Liver (tissue), 9 donors: ENCODE data around the gene RBBP7. TPM values are rescaled to one million over a fixed set of nuclear protein-coding genes. Genes with fewer than 3 reads are reported as not detected.

ENCODE experiments used
- DNase-seq: peaks from one replicate; pipeline ENCODE4 v3.0.0-alpha.2; 2017; ENCODE audit warnings: low spot score
- H3K27ac ChIP-seq, 2 donors: one replicate each; pipeline ENCODE4 v1.7.0; 2013; ENCODE audit warnings: inconsistent platforms in 2 of 2, low read length in 2 of 2, control low read depth in 1 of 2, low read depth in 1 of 2, mild to moderate bottlenecking in 1 of 2
- H3K27me3 ChIP-seq, 4 donors: one replicate each; pipeline versions ENCODE4 v1.6.1 to v1.7.0; 2013; ENCODE audit warnings: low read length in 3 of 4, inconsistent platforms in 1 of 4, mild to moderate bottlenecking in 1 of 4, moderate library complexity in 1 of 4; ENCODE audit not compliant: control insufficient read depth in 4 of 4, insufficient read depth in 4 of 4
- H3K36me3 ChIP-seq, 4 donors: one replicate each; pipeline versions ENCODE4 v1.6.1 to v1.7.0; 2013; ENCODE audit warnings: low read length in 3 of 4, mild to moderate bottlenecking in 3 of 4, low read depth in 1 of 4, moderate library complexity in 1 of 4; ENCODE audit not compliant: control insufficient read depth in 4 of 4, insufficient read depth in 3 of 4
- H3K4me1 ChIP-seq, 4 donors: one replicate each; pipeline versions ENCODE4 v1.6.1 to v1.7.0; 2013; ENCODE audit warnings: low read length in 3 of 4, mild to moderate bottlenecking in 3 of 4, moderate library complexity in 1 of 4; ENCODE audit not compliant: control insufficient read depth in 4 of 4, insufficient read depth in 4 of 4
- H3K4me3 ChIP-seq, 3 donors: one replicate each; pipeline versions ENCODE4 v1.6.1 to v1.7.0; 2013; ENCODE audit warnings: low read length in 3 of 3, control low read depth in 1 of 3, low read depth in 1 of 3, mild to moderate bottlenecking in 1 of 3
- H3K9ac ChIP-seq, 2 donors: one replicate each; pipeline ENCODE4 v1.7.0; 2013; ENCODE audit warnings: low read length in 2 of 2, mild to moderate bottlenecking in 2 of 2, moderate library complexity in 2 of 2, control low read depth in 1 of 2, low read depth in 1 of 2
- H3K9me3 ChIP-seq, 4 donors: one replicate each; pipeline versions ENCODE4 v1.6.1 to v1.7.0; 2013; ENCODE audit warnings: low read length in 3 of 4; ENCODE audit not compliant: control insufficient read depth in 4 of 4
- EGR1 ChIP-seq, 2 donors: IDR thresholded peaks; 2 replicates each; pipeline ENCODE4 v1.6.1; 2016 to 2018; ENCODE audit warnings: antibody characterized with exemption in 2 of 2, low read depth in 2 of 2
- JUND ChIP-seq, 2 donors: IDR thresholded peaks; 2 replicates each; pipeline ENCODE4 v1.6.1; 2016; ENCODE audit warnings: antibody characterized with exemption in 2 of 2
- NR2F2 ChIP-seq: IDR thresholded peaks from 2 replicates; pipeline ENCODE4 v1.6.1; 2016; ENCODE audit warnings: antibody characterized with exemption
- RAD21 ChIP-seq, 2 donors: IDR thresholded peaks; 2 replicates each; pipeline ENCODE4 v1.6.1; 2016; ENCODE audit warnings: antibody characterized with exemption in 2 of 2, mild to moderate bottlenecking in 2 of 2
- SP1 ChIP-seq: IDR thresholded peaks from 2 replicates; pipeline ENCODE4 v1.6.1; 2018; ENCODE audit warnings: antibody characterized with exemption, mild to moderate bottlenecking
- TAF1 ChIP-seq: conservative IDR thresholded peaks from 2 replicates; pipeline ENCODE4 v1.6.1; 2016; ENCODE audit warnings: antibody characterized with exemption, mild to moderate bottlenecking
- WGBS: extraction: QIAGEN DNeasy Blood & Tissue Kit; methylation state at CpG from one replicate; pipeline ENCODE4 v1.1.7; 2013; 5-methylcytosine and 5-hydroxymethylcytosine counted together
- polyA plus RNA-seq, 2 donors: library from polyadenylated mRNA; stranded (reverse) in 1 of 2; unstranded in 1 of 2; fragments of 200-250 nt in 1 of 2; fragments of >200 nt in 1 of 2; fragmentation: Nextera tagmentation in 1 of 2; extraction: Ambion mirVana in 1 of 2; gene quantifications; one replicate each; pipeline versions ENCODE4 v1.2.1 to v1.2.3, GENCODE V29; 2013 to 2015
- total RNA-seq, 2 donors: library from RNA; depleted of rRNA; stranded (reverse); fragments of >200 nt; gene quantifications; one replicate each; pipeline ENCODE4 v1.2.3, GENCODE V29; 2014
- TF ChIP-seq, protein P1 (sequence below): IDR thresholded peaks from 2 replicates; pipeline ENCODE4 v1.6.1; 2016; ENCODE audit warnings: antibody characterized with exemption
- TF ChIP-seq, protein P2 (sequence below): IDR thresholded peaks from 2 replicates; pipeline ENCODE4 v1.6.1; 2016; ENCODE audit warnings: antibody characterized with exemption, mild to moderate bottlenecking
- TF ChIP-seq, protein P3 (sequence below): fragments of 150-350 bp; IDR thresholded peaks from 2 replicates; pipeline ENCODE4 v1.5.1; 2017; ENCODE audit warnings: improper control_type of control experiment, low read depth, low read length; ENCODE audit not compliant: missing input control
- TF ChIP-seq, protein P4 (sequence below): IDR thresholded peaks from 2 replicates; pipeline ENCODE4 v1.6.1; 2016; ENCODE audit warnings: antibody characterized with exemption
- donor health status: healthy.
- donor health status: healthy.
- donor health status: healthy.
- donor health status: healthy.
- donor health status: healthy.

Gene RBBP7
- total and polyA plus RNA-seq, 4 donors = 32.5 to 77.9 (median 35.5) TPM

DNA sequence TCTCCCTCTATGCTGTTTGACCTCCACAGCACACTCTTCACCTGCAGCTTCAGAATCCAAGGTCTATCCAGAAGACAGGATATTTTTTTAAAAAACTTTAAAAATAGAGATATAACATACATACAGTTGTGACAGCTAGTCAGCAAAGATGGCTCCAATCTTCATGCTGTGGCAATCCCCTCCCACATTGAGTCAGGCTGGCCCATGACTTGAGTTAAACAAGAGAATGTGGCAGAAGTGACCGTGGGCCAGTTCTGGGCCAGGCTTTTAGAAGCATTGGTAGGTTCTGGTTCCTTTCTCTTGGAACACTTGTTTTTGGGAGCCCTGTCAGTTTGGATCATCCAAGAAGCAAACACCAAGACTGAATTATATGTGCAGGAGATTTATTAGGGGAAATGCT, 40.2 kb upstream of the RBBP7 start:
- TF ChIP-seq, protein P1, sequence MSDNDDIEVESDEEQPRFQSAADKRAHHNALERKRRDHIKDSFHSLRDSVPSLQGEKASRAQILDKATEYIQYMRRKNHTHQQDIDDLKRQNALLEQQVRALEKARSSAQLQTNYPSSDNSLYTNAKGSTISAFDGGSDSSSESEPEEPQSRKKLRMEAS = no peak
- TF ChIP-seq, protein P2, sequence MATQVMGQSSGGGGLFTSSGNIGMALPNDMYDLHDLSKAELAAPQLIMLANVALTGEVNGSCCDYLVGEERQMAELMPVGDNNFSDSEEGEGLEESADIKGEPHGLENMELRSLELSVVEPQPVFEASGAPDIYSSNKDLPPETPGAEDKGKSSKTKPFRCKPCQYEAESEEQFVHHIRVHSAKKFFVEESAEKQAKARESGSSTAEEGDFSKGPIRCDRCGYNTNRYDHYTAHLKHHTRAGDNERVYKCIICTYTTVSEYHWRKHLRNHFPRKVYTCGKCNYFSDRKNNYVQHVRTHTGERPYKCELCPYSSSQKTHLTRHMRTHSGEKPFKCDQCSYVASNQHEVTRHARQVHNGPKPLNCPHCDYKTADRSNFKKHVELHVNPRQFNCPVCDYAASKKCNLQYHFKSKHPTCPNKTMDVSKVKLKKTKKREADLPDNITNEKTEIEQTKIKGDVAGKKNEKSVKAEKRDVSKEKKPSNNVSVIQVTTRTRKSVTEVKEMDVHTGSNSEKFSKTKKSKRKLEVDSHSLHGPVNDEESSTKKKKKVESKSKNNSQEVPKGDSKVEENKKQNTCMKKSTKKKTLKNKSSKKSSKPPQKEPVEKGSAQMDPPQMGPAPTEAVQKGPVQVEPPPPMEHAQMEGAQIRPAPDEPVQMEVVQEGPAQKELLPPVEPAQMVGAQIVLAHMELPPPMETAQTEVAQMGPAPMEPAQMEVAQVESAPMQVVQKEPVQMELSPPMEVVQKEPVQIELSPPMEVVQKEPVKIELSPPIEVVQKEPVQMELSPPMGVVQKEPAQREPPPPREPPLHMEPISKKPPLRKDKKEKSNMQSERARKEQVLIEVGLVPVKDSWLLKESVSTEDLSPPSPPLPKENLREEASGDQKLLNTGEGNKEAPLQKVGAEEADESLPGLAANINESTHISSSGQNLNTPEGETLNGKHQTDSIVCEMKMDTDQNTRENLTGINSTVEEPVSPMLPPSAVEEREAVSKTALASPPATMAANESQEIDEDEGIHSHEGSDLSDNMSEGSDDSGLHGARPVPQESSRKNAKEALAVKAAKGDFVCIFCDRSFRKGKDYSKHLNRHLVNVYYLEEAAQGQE = no peak
- TF ChIP-seq EGR1 (IDR thresholded peaks at IDR 0.05; ENCODE audit: low read depth in 2 of 2) = no peak
- TF ChIP-seq RAD21 (IDR thresholded peaks at IDR 0.05) = no peak
- TF ChIP-seq, protein P3, sequence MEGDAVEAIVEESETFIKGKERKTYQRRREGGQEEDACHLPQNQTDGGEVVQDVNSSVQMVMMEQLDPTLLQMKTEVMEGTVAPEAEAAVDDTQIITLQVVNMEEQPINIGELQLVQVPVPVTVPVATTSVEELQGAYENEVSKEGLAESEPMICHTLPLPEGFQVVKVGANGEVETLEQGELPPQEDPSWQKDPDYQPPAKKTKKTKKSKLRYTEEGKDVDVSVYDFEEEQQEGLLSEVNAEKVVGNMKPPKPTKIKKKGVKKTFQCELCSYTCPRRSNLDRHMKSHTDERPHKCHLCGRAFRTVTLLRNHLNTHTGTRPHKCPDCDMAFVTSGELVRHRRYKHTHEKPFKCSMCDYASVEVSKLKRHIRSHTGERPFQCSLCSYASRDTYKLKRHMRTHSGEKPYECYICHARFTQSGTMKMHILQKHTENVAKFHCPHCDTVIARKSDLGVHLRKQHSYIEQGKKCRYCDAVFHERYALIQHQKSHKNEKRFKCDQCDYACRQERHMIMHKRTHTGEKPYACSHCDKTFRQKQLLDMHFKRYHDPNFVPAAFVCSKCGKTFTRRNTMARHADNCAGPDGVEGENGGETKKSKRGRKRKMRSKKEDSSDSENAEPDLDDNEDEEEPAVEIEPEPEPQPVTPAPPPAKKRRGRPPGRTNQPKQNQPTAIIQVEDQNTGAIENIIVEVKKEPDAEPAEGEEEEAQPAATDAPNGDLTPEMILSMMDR = no peak
- no peak for TF ChIP-seq NR2F2
- TF ChIP-seq SP1 = no peak
- TF ChIP-seq TAF1 = no peak
- TF ChIP-seq, protein P4, sequence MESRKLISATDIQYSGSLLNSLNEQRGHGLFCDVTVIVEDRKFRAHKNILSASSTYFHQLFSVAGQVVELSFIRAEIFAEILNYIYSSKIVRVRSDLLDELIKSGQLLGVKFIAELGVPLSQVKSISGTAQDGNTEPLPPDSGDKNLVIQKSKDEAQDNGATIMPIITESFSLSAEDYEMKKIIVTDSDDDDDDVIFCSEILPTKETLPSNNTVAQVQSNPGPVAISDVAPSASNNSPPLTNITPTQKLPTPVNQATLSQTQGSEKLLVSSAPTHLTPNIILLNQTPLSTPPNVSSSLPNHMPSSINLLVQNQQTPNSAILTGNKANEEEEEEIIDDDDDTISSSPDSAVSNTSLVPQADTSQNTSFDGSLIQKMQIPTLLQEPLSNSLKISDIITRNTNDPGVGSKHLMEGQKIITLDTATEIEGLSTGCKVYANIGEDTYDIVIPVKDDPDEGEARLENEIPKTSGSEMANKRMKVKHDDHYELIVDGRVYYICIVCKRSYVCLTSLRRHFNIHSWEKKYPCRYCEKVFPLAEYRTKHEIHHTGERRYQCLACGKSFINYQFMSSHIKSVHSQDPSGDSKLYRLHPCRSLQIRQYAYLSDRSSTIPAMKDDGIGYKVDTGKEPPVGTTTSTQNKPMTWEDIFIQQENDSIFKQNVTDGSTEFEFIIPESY = no peak
- 90% methylated on average over 1 of the region's 1 CpG for WGBS
- Histone ChIP-seq H3K27me3 (no peaks in the 10 kb centered on the region), H3K27ac (no peak overlapping the region), H3K9me3 (no peaks in the 10 kb centered on the region), H3K4me1 (no peaks in the 10 kb centered on the region), H3K4me3 (no peak overlapping the region), H3K9ac (no peak overlapping the region), H3K36me3 (no peaks in the 10 kb centered on the region)
- DNase-seq = no peak

DNA sequence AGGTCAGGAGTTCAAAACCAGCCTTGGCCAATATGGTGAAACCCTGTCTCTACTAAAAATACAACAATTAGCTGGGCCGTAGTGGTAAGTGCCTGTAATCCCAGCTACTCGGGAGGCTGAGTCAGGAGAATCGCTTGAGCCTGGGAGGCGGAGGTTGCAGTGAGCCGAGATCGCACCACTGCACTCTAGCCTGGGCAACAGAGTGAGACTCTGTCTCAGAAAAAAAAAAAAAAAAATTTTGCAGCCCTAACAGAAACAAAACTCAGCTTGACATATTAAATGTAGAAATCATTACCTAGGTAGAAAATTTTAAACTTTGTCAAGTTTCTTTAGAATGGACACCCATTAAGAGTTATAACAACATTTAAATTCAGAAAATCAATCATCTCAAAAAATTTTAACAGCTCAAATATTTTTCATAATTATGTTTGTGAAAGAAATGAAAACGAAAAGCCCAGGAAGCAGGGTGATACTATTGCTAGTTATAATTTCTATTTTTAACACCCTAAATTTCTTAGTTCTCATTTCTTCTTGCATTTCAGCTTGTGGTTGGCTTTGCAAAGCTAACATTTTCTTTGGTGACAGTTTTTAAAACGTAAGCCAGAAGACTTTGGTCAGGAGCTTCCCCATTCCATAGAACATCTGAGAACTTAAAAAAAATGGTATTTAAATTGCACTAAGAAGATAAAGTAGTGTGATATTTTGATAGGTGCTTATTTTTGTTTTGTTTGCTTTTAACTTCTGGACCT, 33.3 kb upstream of the RBBP7 start:
- 80% methylated on average over 8 of the region's 8 CpGs for WGBS
- Histone ChIP-seq H3K27ac (no peak overlapping the region), H3K27me3 (no peaks in the 10 kb centered on the region), H3K9me3 (no peaks in the 10 kb centered on the region), H3K4me3 (no peak overlapping the region), H3K9ac (no peak overlapping the region), H3K4me1 (no peaks in the 10 kb centered on the region), H3K36me3 (no peaks in the 10 kb centered on the region)
- DNase-seq = no peak
- no peak for TF ChIP-seq JUND (IDR thresholded peaks at IDR 0.05)
